Thyroid gland (tissue), 4 donors: ENCODE measurements around the gene TMEM212.

Source experiments
- POLR2A ChIP-seq, 2 donors: fragments of 450-650 bp; IDR thresholded peaks; one replicate each; pipeline ENCODE4 v1.6.1; 2017; ENCODE audit warnings: antibody characterized with exemption in 2 of 2, mild to moderate bottlenecking in 2 of 2, moderate library complexity in 1 of 2
- TF ChIP-seq, protein P1 (sequence below), 6 experiments: fragments of 200-600 bp in 3 of 6; fragments of 450-650 bp in 3 of 6; sonication (generic) in 3 of 6; IDR thresholded peaks; one replicate each; pipeline ENCODE4 v1.5.1; 2016 to 2019; ENCODE audit warnings: antibody characterized with exemption in 6 of 6, mild to moderate bottlenecking in 2 of 6, inconsistent platforms in 1 of 6, moderate library complexity in 1 of 6

DNA sequence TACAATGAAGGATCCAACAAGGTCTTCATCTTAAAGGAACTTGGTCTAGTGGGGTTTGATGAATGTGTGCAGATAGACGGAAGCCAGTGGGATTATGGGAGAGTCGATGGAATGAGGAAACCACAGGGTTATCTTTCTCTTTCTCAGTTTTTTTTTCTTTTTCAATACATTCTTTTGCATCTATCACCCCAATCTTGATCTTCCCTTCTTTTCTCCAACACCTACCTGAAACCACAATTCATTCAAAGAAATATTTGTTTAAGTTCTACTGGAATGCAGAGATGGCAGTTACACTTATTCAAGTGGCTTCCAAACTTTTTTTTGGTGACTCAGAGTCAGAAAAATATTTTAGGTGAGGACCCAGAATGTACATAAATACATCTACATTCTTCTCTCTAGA is 1.7 kb downstream of the TMEM212 start:
- TF ChIP-seq, protein P1, sequence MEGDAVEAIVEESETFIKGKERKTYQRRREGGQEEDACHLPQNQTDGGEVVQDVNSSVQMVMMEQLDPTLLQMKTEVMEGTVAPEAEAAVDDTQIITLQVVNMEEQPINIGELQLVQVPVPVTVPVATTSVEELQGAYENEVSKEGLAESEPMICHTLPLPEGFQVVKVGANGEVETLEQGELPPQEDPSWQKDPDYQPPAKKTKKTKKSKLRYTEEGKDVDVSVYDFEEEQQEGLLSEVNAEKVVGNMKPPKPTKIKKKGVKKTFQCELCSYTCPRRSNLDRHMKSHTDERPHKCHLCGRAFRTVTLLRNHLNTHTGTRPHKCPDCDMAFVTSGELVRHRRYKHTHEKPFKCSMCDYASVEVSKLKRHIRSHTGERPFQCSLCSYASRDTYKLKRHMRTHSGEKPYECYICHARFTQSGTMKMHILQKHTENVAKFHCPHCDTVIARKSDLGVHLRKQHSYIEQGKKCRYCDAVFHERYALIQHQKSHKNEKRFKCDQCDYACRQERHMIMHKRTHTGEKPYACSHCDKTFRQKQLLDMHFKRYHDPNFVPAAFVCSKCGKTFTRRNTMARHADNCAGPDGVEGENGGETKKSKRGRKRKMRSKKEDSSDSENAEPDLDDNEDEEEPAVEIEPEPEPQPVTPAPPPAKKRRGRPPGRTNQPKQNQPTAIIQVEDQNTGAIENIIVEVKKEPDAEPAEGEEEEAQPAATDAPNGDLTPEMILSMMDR (IDR thresholded peaks at IDR 0.05): no peak
- no peak for TF ChIP-seq POLR2A (IDR thresholded peaks at IDR 0.05)
